Tibial nerve (tissue), 4 donors: Measurements from ENCODE around the gene GNB1L.

Experiments used
- EP300 ChIP-seq, 2 donors: sonication (generic); formaldehyde crosslinking; IDR thresholded peaks; one replicate each; pipeline ENCODE4 v1.6.1; 2017; ENCODE audit warnings: antibody characterized with exemption in 2 of 2, mild to moderate bottlenecking in 1 of 2
- POLR2A ChIP-seq, 2 donors: fragments of 450-650 bp; IDR thresholded peaks; one replicate each; pipeline ENCODE4 v1.6.1; 2017; ENCODE audit warnings: antibody characterized with exemption in 2 of 2, mild to moderate bottlenecking in 2 of 2, moderate library complexity in 2 of 2
- TF ChIP-seq, protein P1 (sequence below), 5 experiments: fragments of 200-600 bp in 3 of 5; fragments of 450-650 bp in 2 of 5; sonication (generic) in 3 of 5; IDR thresholded peaks; one replicate each; pipeline ENCODE4 v1.5.1; 2016 to 2019; ENCODE audit warnings: antibody characterized with exemption in 5 of 5, mild to moderate bottlenecking in 3 of 5, moderate library complexity in 2 of 5

DNA sequence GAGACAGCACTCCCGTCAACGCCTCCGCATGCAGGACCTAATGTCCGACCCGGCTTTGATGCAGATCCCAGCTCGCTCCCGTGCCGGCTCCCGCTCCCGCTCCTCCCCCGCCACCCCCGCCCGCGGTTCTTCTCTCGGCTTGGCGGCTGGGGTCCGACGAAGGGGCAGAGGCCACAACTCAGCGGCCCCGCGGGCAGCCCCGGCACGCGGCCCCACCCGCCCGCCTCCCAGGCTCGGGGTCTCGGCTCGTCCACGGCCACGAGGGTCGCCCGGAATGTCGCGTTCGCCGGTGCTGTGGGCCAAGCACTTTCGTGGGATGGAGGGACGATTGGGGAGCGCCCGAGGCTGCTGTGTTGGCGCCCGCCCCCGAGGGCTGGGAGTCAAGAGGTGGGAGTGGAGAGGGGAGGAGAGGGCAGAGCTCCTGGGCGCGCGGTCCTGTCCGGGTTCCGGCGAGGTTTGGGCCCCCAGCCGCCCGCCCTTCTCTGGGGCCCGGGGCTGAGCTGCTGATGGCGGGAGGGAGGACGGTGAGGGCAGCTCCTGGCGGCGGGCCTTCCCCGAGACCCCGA, 99.4 kb downstream of the GNB1L start:
- TF ChIP-seq POLR2A (IDR thresholded peaks at IDR 0.05) (no peak), EP300 (IDR thresholded peaks at IDR 0.05) (no peak)
- TF ChIP-seq, protein P1, sequence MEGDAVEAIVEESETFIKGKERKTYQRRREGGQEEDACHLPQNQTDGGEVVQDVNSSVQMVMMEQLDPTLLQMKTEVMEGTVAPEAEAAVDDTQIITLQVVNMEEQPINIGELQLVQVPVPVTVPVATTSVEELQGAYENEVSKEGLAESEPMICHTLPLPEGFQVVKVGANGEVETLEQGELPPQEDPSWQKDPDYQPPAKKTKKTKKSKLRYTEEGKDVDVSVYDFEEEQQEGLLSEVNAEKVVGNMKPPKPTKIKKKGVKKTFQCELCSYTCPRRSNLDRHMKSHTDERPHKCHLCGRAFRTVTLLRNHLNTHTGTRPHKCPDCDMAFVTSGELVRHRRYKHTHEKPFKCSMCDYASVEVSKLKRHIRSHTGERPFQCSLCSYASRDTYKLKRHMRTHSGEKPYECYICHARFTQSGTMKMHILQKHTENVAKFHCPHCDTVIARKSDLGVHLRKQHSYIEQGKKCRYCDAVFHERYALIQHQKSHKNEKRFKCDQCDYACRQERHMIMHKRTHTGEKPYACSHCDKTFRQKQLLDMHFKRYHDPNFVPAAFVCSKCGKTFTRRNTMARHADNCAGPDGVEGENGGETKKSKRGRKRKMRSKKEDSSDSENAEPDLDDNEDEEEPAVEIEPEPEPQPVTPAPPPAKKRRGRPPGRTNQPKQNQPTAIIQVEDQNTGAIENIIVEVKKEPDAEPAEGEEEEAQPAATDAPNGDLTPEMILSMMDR (IDR thresholded peaks at IDR 0.05), result no peak
